Loucy (cell line): Measurements from ENCODE around the gene TENM3.

Experiments used
- EZH2phosphoT487 ChIP-seq: fragments of 200-600 bp; IDR thresholded peaks from 2 replicates; pipeline ENCODE4 v1.6.1; 2018; ENCODE audit warnings: antibody characterized with exemption, mild to moderate bottlenecking, moderate library complexity, borderline replicate concordance
- TF ChIP-seq, protein P1 (sequence below): fragments of 200-600 bp; sonication (generic); conservative IDR thresholded peaks from 2 replicates; pipeline ENCODE4 v1.5.1; 2014; ENCODE audit warnings: mild to moderate bottlenecking, antibody characterized with exemption, low read length

DNA sequence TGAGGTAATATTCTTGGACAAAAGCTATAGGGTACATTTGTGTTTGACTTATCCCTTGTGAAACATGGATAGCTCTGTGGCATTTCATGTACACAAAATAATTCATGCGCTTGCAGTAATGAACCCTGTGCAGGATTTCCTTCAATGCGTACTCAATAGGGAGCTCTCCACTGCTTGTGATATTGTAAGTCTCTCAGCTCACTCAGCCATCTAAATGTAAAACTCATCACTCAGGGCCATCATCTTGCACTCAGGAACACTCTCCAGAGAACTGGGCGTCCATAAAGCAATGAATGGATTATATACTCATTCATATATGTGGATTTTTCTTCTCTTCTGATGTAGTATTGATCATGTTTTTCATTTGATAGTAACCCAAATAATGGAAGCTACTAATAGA, 385.9 kb downstream of the TENM3 start:
- TF ChIP-seq, protein P1, sequence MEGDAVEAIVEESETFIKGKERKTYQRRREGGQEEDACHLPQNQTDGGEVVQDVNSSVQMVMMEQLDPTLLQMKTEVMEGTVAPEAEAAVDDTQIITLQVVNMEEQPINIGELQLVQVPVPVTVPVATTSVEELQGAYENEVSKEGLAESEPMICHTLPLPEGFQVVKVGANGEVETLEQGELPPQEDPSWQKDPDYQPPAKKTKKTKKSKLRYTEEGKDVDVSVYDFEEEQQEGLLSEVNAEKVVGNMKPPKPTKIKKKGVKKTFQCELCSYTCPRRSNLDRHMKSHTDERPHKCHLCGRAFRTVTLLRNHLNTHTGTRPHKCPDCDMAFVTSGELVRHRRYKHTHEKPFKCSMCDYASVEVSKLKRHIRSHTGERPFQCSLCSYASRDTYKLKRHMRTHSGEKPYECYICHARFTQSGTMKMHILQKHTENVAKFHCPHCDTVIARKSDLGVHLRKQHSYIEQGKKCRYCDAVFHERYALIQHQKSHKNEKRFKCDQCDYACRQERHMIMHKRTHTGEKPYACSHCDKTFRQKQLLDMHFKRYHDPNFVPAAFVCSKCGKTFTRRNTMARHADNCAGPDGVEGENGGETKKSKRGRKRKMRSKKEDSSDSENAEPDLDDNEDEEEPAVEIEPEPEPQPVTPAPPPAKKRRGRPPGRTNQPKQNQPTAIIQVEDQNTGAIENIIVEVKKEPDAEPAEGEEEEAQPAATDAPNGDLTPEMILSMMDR, result no peak
- TF ChIP-seq EZH2phosphoT487, result no peak
